ENCODE data around the gene DNTT.
A peak's percentile ranks its signal among the peaks of the same experiment; 100 is the strongest.
"Not testable (repeated sequence)": the region's sequence is repeated elsewhere in the genome, so short reads cannot be mapped to it uniquely, and the experiment has no call there.

The DNTT gene

GRCh38 chr10:96276831-96277230 is 27.4 kb upstream of the DNTT start:
- no peak for DNase-seq

DNA sequence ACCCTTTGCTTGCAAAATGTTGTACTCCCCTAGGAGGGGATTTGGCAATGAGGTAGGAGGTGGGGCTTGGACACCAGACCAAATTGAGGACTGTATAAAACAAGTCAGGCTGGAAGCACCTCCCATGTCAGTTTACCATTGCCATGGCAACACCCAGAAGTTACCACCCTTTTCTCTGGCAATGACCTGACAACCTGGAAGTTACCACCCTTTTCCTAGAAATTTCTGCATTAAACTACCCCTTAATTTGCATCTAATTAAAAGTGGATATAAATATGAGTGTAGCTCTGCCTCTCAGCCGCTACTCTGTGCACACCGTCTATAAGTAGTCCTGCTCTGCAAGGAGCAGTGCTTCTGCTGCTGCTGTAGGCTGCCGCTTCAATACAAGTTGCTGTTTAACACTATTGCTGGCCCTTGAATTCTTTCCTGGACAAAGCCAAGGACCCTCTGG is 25.0 kb upstream of the DNTT start:
- no peak for DNase-seq

- no peak for DNase-seq
These were observed 23.4 kb upstream of the DNTT start for GRCh38 chr10:96280859-96281258.

DNA sequence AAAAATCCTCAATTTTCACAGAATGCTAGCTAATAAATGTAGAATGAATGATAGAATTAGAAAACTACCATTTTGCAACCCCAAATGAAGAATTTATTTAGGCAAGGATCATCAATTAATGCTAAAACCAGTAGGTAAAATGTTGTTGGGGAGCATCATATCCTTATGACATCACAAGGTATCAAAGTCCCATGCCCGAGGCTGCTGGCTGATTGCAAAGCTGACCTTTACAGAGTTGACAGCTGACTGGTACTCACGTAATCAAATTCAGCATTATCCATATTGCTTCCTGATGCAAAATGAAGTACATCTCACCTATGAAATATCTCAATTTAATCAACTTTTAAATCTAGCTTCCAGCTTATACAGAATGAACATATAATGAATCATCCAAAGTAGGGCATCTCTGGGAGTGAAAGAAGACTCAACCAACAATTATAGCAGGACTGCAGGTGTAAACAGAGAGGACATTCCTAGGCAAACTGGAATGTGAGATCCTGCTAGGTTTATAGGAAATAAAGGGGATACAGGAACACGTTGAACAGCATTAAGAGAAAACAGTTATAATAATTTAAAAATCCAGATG is 22.7 kb upstream of the DNTT start:
- no peak for DNase-seq

- DNase-seq = no peak
These were observed 20.9 kb upstream of the DNTT start for GRCh38 chr10:96283351-96283750.

DNA sequence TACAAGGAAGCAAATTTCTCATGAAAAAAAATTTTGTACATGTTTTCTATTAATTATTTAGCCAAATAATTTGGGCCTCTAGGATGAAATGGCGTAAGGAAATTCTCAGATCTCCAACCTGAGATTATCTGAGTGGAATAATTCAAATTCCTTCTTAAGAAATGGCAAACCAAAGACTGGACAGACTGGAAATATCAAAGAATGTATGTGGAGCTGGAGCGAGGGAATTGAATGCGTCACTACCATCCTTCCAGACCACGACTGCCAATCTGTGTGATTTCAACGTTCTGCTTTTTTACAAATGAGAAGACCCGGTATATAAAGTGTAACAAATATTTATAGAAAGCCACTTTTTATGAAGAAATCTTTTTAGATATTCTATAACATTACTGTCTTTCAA is 20.5 kb upstream of the DNTT start:
- no peak for DNase-seq

GRCh38 chr10:96285331-96285752 is 18.9 kb upstream of the DNTT start:
- no peak for DNase-seq

DNA sequence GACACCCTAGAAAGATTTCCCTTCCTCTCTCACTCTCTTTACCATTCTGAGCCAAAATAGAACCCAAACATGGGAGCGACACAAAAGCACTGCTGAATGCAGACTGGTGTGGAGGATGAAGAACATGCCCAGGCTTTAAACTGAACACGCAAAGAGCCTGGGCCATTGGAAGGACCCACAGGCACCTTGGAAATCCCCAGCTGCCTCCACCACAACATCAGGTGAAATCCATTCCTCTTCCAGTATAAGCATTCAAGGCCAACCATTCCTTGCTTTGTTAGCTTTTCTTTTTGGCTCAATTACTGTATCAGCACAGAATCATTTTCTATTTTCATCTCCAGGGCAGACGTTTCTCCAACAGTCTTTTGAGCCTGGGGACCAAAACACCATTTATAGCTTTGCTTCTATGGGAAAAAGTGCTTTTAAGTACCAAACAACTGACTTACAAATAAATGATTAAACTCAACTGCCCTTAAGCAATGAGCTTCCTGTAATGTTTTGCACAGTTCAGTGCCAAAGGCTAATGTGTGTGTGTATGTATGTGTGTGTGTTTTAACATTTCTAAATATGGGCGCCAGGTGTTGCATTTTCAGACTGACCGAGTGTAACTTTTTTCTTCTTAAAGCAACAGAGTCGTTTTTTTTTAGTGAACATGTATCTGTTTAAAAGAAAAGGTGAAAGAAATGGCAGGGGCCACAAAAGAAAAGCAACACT is 16.7 kb upstream of the DNTT start:
- DNase-seq = peak; percentile 70

DNA sequence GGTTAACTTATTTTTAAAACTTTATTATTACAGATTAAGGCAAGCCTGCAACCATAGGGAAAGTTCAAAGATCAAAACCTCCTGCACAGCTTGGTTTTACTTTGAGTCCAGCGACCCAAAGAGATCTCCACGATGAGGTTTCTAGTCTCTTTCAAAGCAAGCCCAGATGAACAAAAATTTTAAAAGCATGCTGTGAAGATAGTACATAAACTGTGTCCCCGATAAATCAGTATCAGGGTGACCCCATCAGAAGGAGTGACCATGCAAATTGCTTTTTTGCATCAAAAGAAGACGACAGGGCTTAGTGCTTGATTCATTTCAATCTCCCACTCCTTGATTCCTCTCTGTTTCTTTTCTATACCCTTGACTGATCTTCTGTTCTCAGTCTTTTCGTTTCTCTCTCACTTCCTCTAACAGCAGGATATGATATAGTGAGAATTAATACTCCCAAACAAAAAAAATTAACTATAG is 16.0 kb upstream of the DNTT start:
- no peak for DNase-seq

DNA sequence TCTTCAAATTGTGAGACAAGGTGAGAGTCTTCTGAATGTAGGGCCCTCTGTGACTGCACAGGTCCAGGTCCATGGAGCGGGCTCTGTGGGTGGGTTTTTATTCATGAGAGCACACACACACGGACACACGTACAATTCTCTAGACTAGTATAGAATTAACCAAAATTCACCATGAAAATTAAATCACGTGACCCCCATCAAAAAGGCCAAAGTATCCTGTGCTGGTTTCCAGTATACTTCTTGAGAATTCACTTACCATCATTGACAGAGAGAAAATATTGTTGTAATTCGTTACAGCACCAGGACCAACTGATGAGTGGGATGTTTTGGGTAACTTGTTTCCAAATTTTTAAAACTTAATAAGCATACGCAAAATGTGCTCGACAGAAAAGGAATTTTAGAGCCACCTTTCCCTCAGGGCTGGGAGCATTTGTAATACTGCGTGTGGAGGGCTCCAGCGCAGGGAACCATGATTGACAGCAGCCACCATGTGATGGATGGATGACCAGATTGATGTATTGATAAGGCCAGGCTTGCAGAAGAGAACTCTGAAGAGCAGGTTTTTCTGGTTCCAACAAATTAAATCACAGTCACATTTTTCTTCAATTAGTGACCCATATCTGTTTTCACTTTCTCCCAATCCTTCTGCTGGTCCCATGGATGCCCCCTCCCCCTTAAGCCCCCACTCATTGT is 14.9 kb upstream of the DNTT start:
- no peak for DNase-seq

GRCh38 chr10:96290368-96291133 is 13.7 kb upstream of the DNTT start:
- DNase-seq = no peak

GRCh38 chr10:96292971-96293920 is 11.0 kb upstream of the DNTT start:
- DNase-seq = peak; percentile 21

- no peak for DNase-seq
These were observed 8.8 kb upstream of the DNTT start for GRCh38 chr10:96295475-96295874.

GRCh38 chr10:96297486-96297885 is 6.7 kb upstream of the DNTT start:
- DNase-seq = no peak

- DNase-seq = no peak
These were observed 5.9 kb upstream of the DNTT start for GRCh38 chr10:96298362-96298761.

- no peak for DNase-seq
These were observed 4.9 kb upstream of the DNTT start for GRCh38 chr10:96299383-96299782.

- DNase-seq = no peak
These were observed 2.6 kb upstream of the DNTT start for GRCh38 chr10:96301616-96302015.

DNA sequence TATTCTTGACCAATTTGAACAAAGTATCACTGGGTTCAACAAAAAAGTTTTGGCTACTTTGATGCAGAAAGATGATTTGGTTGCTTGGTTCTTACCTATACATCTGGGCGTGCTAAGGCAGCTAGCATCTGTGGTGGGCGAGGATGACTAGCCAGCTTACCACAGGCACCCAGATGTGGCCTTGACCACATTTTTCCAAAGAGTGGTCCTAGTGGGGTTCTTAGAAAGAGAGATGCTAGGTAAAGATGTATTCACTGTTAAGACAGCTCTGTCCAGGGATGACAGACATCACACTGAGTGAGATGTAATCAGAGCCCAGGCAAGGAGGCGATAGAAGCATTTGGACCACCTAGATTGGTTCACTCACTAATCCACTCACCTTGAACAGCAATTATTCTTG is 785 bp downstream of the DNTT start:
- no peak for DNase-seq

DNA sequence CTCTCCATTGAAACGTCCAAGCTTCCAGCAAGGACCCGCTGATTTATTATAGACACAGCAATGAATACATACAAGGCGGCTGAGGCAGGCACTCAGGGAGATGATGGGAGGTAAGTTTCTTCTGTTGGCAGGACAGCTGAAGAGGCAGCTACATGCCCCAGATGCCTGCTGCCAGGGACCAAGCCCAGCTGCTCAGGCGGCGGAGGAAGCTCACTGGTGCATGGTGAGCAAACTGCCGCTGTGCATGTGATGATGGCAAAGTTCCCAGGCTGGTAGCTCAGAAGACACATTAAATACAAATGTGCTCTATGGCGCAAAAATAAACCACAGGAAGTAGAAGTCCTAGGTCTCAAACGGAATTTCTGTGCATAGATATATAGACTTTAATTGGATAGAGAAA is 2.3 kb downstream of the DNTT start:
- peak; percentile 12 for DNase-seq

- DNase-seq = not testable (repeated sequence)
These were observed 4.6 kb downstream of the DNTT start for GRCh38 chr10:96308854-96309253.

GRCh38 chr10:96309628-96310320 is 5.5 kb downstream of the DNTT start:
- no peak for DNase-seq

GRCh38 chr10:96310321-96310669 is 6.1 kb downstream of the DNTT start:
- DNase-seq = no peak

Measured in NCI-H69 (cell line).